K562 treated with DMSO at 1 percent for 24 hours (cell line): Measurements from ENCODE around the gene GTF2A1. TPM values are rescaled to one million over a fixed set of nuclear protein-coding genes. Genes with fewer than 3 reads are reported as not detected.

Experiments
- total RNA-seq: library from RNA; unstranded; fragments of 300-600 nt; gene quantifications from 2 replicates; pipeline ENCODE4 v1.2.3, GENCODE V29; 2022; ENCODE audit warnings: low read depth; ENCODE audit not compliant: insufficient read depth

Gene GTF2A1
- 9.2 and 9.6 TPM in 2 replicates for total RNA-seq

DNA sequence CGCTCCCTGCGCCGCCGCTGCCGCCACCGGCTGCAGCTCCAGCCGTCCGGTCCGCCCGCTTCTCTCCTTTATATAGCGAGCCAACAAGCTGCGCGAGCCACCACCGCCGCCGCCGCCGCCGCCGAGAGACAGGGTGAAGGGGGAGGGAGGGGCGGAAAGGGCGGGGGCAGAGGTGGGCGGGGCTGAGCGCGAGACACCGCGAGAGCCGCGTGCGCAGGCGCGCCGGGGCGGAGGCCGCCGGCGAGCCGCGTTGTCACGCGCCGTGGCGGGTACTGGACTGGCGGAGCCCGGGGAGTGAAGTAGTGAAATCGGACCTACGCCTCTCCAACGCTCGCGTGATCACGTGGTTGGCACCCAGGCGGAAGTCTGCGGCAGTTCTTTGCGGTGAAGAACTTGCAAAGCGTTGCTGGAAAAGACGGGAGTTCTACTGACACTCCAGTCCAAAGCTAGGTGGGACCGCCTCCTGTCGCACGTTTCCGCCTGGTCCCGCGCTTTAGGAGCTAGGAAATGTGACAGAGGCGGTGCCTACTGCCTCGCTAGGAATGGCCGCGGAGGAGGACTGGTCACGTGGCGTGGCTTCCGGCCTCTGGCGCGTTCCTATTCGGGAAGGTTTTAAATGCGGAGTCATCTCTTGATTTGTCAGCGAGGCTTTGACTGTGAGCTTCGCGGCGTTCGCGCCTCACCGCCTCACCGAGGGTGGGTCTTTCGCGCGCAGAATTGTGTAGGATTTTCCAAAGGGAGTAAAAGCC is at the start of gene GTF2A1:
Gene GTF2A1 (minus strand): TSS at position 130 of the 749 bp plus-strand sequence. CDS start 441 bp downstream, outside the sequence.

Other genes starting within 250 kb of the GTF2A1 start
- 19.4 and 27.3 TPM in 2 replicates for gene STON2, start 179.4 kb upstream of the GTF2A1 start, total RNA-seq